Fibroblast of peridontal ligament (primary cell): ENCODE results near the gene STX4.

ENCODE experiments used
- DNase-seq: peaks from one replicate; pipeline ENCODE4 v3.0.0-alpha.2; 2010; ENCODE audit errors: extremely low read depth

The STX4 gene

GRCh38 chr16:31064882-31065461 lies 31.6 kb downstream of the STX4 start:
- peak; percentile 97 for DNase-seq

GRCh38 chr16:31067342-31067741 lies 34.0 kb downstream of the STX4 start:
- no peak for DNase-seq

GRCh38 chr16:31071861-31072260 lies 38.5 kb downstream of the STX4 start:
- peak; percentile 97 for DNase-seq

DNA sequence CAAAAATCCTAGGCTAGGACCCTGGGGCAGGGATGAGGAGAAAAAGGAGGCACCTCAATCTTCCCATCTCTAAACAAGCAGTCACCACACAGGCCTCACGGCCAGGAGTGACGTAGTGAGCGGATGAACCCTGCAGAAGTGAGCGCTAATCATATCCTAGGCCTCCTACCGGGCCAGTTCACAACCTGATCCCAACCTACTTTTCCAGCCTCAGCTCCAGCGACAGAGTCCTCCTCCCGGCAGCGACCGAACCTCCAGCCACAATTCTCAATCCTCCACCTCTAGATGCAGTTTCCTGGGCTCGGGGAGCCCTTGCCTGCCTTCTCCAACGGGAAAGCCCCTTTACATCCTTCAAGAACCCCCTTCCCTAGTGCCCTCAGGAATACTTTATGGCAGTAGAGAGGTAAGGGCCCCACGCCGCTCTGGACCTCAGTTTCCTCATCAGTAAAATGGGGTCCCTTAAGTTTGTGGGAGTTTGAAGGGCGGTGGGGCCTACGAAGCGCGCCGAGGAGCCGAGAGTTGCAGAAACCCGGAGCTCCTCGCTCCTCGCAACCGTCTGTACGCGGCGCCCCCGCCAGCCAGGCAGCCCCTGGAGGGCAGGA lies 39.3 kb downstream of the STX4 start:
- DNase-seq: peak; percentile 46

- peak; percentile 84 for DNase-seq
These were observed 40.0 kb downstream of the STX4 start for GRCh38 chr16:31073142-31073969.

DNA sequence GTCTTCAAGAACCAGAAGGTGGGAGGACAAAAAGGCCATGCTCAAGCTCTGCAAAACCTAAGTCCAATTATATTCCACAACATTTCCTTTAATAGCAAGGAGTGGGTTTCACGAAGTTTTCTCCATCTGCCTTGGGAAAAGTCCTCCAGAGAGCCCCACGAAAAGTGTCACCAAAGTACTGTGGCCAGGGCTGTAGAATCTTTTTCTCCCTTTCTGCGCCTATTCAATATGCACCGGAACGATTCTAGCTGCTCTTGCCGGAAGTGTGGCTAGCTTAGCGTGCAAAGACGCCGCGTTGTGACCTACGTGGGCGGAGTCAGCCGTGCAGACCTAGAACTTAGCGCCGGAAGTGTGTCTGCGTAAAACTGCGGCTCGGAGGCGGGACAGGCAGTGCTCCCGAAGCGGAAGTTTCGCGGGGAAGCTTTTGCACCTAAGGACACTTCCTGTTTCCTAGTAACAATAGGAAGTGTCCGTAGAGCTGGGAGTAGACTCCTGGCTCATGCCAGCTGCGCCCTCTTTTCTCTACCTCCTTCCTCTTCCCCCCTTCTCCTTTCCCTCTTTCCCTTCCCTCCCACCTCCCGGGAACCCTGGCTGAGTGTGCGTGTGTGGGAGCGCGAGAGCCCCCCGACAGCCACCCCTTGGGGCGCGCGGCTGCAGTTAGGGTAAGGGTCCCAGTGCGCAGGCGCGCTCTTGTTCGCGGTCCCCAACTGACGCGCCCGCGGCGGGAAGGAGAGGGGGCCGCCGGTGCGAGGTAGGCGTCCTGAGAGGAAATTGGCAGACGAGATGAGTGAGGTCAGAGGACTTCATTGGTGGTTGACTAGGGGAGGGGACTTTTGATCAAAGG lies 40.8 kb downstream of the STX4 start, which contains the start of the genes ZNF646 and ZNF668:
Gene ZNF646, plus strand, starts transcription at position 453 of the 844 bp plus-strand sequence. CDS start 1,903 bp downstream, outside the sequence.
Gene ZNF668, minus strand, starts transcription at position 271 of the 844 bp plus-strand sequence. CDS start 9,781 bp downstream, outside the sequence.
- peak; percentile 99 for DNase-seq

DNA sequence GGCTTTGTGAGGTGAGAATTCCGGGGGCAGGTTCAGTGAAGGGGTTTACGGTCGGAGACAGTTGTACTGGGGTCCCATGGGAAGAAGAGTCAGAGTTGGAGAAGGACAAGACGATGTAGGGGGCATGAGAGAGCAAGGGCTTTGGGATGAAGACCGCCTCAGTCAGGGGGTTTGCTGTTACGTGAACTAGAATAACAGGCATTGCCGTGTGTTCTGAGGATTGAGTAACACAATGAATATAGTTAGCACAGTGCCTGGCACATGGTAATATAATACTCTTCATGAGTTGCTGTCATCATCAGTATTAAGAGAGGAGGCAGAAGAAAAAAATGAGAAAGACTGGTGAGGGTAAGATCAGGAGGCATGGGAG lies 41.4 kb downstream of the STX4 start:
- DNase-seq: no peak

DNA sequence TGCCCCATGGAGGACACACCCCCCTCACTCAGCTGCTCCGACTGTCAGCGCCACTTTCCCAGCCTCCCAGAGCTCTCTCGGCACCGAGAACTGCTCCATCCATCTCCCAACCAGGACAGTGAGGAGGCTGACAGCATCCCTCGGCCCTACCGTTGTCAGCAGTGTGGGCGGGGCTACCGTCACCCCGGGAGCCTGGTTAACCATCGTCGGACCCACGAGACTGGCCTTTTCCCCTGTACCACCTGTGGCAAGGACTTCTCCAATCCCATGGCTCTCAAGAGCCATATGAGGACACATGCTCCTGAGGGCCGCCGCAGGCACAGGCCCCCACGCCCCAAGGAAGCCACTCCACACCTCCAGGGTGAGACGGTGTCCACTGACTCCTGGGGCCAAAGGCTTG lies 43.0 kb downstream of the STX4 start:
- DNase-seq: no peak

DNA sequence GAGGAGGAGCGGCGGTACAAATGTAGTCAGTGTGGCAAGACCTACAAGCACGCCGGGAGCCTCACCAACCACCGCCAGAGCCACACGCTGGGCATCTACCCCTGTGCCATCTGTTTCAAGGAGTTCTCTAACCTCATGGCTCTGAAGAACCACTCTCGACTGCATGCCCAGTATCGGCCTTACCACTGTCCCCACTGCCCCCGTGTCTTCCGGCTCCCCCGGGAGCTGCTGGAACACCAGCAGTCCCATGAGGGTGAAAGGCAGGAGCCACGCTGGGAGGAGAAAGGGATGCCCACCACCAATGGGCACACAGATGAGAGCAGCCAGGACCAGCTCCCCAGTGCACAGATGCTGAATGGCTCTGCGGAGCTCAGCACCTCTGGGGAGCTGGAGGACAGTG lies 43.7 kb downstream of the STX4 start:
- no peak for DNase-seq

- DNase-seq: no peak
These were observed 44.4 kb downstream of the STX4 start for GRCh38 chr16:31077592-31078396.

- DNase-seq: no peak
These were observed 45.4 kb downstream of the STX4 start for GRCh38 chr16:31078597-31079341.

- no peak for DNase-seq
These were observed 46.1 kb downstream of the STX4 start for GRCh38 chr16:31079342-31079944.

DNA sequence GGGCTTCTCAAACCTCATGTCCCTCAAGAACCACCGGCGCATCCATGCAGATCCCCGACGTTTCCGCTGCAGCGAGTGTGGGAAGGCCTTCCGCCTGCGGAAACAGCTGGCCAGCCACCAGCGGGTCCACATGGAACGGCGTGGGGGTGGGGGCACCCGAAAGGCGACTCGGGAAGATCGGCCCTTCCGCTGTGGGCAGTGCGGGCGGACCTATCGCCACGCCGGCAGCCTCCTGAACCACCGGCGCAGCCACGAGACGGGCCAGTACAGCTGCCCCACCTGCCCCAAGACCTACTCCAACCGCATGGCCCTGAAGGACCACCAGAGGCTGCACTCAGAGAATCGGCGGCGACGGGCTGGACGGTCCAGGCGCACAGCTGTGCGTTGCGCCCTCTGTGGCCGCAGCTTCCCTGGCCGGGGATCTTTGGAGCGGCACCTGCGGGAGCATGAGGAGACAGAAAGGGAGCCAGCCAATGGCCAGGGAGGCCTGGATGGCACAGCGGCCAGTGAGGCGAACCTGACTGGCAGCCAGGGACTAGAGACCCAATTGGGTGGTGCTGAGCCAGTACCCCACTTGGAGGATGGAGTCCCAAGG lies 46.8 kb downstream of the STX4 start:
- DNase-seq: no peak

DNA sequence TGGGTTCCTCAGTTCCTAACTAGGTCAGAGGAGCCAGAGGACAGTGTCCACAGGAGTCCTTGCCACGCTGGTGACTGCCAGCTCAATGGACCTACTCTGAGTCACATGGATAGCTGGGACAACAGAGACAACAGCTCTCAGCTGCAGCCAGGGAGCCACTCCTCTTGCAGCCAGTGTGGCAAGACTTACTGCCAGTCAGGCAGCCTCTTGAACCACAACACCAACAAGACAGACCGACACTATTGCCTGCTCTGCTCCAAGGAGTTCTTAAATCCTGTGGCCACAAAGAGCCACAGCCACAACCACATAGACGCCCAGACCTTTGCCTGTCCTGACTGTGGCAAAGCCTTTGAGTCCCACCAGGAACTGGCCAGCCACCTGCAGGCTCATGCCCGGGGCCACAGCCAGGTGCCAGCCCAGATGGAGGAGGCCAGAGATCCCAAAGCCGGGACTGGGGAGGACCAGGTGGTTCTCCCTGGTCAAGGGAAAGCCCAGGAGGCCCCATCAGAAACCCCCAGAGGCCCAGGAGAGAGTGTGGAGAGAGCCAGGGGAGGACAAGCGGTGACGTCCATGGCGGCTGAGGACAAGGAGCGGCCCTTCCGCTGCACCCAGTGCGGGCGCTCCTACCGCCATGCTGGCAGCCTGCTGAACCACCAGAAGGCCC lies 47.5 kb downstream of the STX4 start:
- no peak for DNase-seq

GRCh38 chr16:31081428-31082351 lies 48.3 kb downstream of the STX4 start:
- DNase-seq: no peak

DNA sequence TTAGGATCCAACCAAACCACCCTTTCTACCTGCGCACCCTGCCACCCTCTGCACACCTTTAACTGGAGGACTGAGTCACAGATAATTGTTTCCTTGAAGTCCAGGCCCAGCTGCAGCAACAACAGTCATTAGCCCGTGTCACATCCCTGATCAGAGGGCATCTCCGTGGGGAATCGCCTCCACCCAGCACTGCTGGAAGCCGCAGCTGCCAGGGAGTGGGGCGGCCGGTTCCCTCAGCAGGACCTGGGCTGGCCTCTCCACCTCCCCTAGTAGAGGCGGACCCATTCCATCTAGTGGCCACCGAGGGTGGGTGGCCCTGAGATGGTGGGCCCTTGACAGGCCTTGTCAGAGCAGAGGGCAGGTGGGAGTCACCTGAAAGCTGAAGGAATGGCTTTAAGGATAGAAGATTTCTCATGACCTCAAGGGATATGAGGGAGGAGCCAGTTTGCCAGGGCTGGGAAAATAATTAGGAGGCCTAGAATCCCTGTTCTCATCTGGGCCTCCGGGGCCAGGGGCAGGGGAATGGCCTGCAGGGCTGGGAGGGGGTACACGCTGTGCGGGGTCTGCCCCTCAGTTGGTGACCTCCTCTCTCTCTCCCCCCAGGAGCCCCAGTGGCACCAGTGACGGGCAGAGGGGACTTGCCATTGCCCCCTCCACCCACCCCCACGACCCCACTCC lies 49.1 kb downstream of the STX4 start:
- DNase-seq: no peak

DNA sequence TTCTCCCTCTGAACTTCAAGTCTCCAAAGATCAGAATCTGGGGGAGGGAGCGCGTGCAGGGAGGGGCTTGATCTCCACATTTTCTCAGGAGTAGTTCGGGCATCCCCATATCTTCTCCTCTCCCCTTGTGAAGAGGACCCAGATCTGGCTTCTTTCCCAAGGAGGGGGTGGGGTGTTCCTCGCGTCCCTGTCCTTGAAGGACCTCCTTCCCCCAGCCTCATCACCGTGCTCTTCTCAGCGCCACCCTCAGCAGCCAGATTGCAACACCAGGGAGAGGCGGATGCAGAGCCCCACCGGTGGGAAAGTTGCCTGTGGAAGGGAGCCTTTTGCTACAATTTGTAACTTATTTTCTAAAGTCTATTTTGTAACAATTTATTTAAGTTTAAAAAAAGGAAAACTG lies 49.7 kb downstream of the STX4 start:
- DNase-seq: no peak
